Measurements from ENCODE around the gene TCF21.

The TCF21 gene

GRCh38 chr6:133888929-133889556 lies at the start of gene TCF21:
Gene TCF21, plus strand, starts transcription at chr6:133889113. Its CDS starts 285 bp downstream, at chr6:133889398.
- TF ChIP-seq CTCF (conservative IDR thresholded peaks at IDR 0.05; ENCODE audit: low read depth) = no peak
- DNase-seq (ENCODE audit: low spot score) = no peak
- no peak within 1 kb of the TSS for H3K27ac ChIP-seq
- POLR2A ChIA-PET (ENCODE audit: low non-redundant PET) = no interaction called here
- CTCF ChIA-PET = no interaction called here

- DNase-seq (ENCODE audit: low spot score) = no peak
- CTCF ChIA-PET = interaction anchor here (0.6 kb wide), 1 partner anchor 80 kb away, joined by 3 read pairs; no protein-coding TSS in a partner anchor
- TF ChIP-seq CTCF (conservative IDR thresholded peaks at IDR 0.05; ENCODE audit: low read depth) = no peak
- POLR2A ChIA-PET (ENCODE audit: low non-redundant PET) = no interaction called here
- H3K27ac ChIP-seq = no peak overlapping the region
These were observed 47.7 kb upstream of the TCF21 start for GRCh38 chr6:133841176-133841575.

GRCh38 chr6:133843098-133843497 lies 45.8 kb upstream of the TCF21 start:
- no peak for TF ChIP-seq CTCF (conservative IDR thresholded peaks at IDR 0.05; ENCODE audit: low read depth)
- H3K27ac ChIP-seq = no peak overlapping the region
- ChIA-PET POLR2A (ENCODE audit: low non-redundant PET) (interaction anchor here (0.7 kb wide), 1 partner anchor 1354 kb away, joined by 4 read pairs; no protein-coding TSS in a partner anchor), CTCF (interaction anchor here (0.7 kb wide), 1 partner anchor 38 kb away, joined by 3 read pairs; no protein-coding TSS in a partner anchor)
- DNase-seq (ENCODE audit: low spot score) = no peak

GRCh38 chr6:133844709-133845108 lies 44.2 kb upstream of the TCF21 start:
- no peak overlapping the region for H3K27ac ChIP-seq
- ChIA-PET CTCF (no interaction called here), POLR2A (ENCODE audit: low non-redundant PET) (no interaction called here)
- DNase-seq (ENCODE audit: low spot score) = no peak
- TF ChIP-seq CTCF (conservative IDR thresholded peaks at IDR 0.05; ENCODE audit: low read depth) = no peak

- CTCF ChIA-PET = no interaction called here
- H3K27ac ChIP-seq = no peak overlapping the region
- TF ChIP-seq CTCF (conservative IDR thresholded peaks at IDR 0.05; ENCODE audit: low read depth) = no peak
- POLR2A ChIA-PET (ENCODE audit: low non-redundant PET) = no interaction called here
- DNase-seq (ENCODE audit: low spot score) = no peak
These were observed 34.9 kb upstream of the TCF21 start for GRCh38 chr6:133854041-133854363.

GRCh38 chr6:133854364-133855275 lies 34.3 kb upstream of the TCF21 start:
- no peak for TF ChIP-seq CTCF (conservative IDR thresholded peaks at IDR 0.05; ENCODE audit: low read depth)
- H3K27ac ChIP-seq = no peak overlapping the region
- POLR2A ChIA-PET (ENCODE audit: low non-redundant PET) = no interaction called here
- DNase-seq (ENCODE audit: low spot score) = no peak
- CTCF ChIA-PET = interaction anchor here (1.0 to 1.2 kb wide), 2 partner anchors 17 to 62 kb away, joined by 3 to 5 read pairs; no protein-coding TSS in a partner anchor
